ENCODE results near the gene IGFLR1.
A peak's percentile ranks its signal among the peaks of the same experiment; 100 is the strongest.

IGFLR1 gene

DNA sequence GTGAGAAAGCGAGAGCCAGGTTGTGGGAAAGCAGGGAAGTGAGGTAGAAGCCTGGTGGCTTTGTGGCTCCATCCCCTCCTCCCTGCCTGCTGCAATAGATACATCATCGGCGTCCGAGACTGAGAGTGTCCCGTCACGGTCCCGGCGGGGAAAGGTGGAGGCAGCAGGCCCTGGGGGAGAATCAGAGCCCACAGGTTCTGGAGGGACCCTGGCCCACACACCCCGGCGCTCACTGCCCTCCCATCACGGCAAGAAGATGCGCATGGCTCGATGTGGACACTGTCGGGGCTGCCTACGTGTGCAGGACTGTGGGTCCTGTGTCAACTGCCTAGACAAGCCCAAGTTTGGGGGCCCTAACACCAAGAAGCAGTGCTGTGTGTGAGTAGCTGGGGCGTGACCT is 19.4 kb downstream of the IGFLR1 start:
- DNase-seq = no peak

DNA sequence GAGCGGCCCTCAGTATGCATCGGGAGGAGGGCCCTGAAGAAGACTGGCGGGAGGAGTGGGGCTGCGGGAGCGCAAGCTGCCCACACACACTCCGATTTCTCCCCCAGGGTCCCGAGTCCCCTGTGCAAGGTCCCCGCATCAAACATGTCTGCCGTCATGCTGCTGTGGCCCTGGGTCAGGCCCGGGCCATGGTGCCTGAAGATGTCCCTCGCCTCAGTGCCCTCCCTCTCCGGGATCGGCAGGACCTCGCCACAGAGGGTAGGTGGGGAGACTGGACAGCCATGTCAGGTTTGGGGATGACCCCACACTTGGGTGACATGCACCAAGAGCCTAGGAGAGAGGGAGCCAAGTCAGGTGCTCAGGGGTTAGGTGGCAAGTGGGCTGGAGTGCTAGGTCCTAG is 19.8 kb downstream of the IGFLR1 start:
- DNase-seq = no peak

DNA sequence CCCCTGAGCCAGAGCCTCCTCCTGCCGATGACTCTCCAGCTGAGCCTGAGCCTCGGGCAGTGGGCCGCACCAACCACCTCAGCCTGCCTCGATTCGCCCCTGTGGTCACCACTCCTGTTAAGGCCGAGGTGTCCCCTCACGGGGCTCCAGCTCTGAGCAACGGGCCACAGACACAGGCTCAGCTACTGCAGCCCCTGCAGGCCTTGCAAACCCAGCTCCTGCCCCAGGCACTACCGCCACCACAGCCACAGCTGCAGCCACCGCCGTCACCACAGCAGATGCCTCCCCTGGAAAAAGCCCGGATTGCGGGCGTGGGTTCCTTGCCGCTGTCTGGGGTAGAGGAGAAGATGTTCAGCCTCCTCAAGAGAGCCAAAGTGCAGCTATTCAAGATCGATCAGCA is 20.9 kb downstream of the IGFLR1 start:
- DNase-seq = no peak

- no peak for DNase-seq
These were observed 21.6 kb downstream of the IGFLR1 start for GRCh38 chr19:35720648-35721047.

DNA sequence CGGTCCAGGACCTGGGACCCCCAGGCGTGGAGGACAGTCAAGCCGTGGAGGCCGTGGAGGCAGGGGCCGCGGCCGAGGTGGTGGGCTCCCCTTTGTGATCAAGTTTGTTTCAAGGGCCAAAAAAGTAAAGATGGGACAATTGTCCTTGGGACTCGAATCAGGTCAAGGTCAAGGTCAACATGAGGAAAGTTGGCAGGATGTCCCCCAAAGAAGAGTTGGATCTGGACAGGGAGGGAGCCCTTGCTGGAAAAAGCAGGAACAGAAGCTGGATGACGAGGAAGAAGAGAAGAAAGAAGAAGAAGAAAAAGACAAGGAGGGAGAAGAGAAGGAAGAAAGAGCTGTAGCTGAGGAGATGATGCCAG is 22.1 kb downstream of the IGFLR1 start:
- DNase-seq = no peak

GRCh38 chr19:35719402-35720162 is 22.7 kb downstream of the IGFLR1 start:
- no peak for DNase-seq

- DNase-seq = no peak
These were observed 23.8 kb downstream of the IGFLR1 start for GRCh38 chr19:35718345-35719041.

- no peak for DNase-seq
These were observed 24.4 kb downstream of the IGFLR1 start, which contains the start of gene KMT2B for GRCh38 chr19:35717665-35718344. Gene KMT2B, plus strand, starts transcription at chr19:35718003. Its CDS starts 16 bp downstream, at chr19:35718019.

DNA sequence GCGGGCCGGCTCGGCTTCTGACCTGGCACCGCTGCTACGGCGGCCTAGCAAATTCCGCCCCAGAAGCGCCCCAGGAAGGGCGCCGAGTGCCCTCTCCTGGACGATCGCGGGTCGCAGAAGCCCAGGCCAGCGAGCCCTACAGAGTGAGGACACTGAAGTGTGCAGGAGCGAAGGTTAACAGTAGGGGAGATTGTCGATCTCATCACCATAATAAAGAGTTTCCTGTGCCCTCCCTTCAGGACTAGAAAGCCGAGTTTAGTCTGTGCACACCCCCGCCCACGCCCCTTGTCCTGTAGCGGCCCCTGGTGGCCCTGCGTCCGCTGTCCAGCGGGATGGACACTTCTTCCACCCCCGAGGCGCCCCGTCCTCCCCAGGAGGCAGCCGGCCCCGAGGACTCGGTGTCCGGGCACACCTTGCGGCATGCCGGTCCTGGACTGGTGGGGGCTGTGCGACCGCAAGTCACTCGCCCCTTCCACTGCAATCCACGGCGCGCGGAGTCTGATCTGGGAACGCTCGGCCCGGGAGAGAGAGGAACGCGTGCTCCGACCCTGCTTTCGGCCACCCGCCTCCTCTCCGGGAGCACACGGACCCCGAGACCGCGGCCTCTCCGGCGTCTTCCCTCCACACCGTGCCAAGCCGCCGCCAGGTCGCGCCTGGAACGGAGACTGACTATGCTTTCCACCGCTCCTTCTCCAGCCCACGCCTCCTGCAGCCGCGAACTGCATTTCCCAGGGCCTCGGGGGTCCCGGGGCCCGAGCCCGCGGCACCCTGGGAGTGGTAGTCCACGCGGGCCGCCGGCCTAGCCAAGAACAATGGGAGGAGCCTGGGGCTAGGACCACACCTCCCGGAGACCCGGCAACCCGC is 25.2 kb downstream of the IGFLR1 start:
- peak; percentile 90 to 91 for DNase-seq

DNA sequence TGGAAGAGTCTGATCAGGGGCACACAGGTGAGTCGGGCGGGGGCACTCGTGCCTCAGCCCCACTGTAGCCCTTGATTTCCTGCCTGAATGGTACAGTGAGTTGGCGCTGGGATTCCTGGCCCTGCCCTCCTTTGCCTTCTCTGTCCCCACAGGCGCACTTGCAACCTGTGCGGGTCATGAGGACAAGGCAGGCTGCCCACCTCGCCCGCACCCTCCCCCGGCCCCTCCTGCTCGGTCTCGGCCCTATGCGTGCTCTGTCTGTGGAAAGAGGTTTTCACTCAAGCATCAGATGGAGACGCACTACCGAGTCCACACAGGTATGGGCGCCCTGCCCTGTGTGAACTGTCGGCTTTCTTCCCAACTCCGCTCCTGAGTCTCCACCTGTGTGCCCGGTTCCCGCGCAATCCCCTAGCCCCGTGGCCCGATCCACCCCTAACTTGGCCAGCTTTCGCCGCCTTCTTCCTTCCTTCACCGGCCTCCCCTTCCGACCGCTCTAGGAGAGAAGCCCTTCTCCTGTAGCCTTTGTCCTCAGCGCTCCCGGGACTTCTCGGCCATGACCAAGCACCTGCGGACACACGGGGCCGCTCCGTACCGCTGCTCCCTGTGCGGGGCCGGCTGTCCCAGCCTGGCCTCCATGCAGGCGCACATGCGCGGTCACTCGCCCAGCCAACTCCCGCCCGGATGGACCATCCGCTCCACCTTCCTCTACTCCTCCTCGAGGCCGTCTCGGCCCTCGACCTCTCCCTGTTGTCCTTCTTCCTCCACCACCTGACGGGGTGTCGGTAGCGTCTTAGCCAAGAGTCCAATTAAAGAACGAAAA is 26.1 kb downstream of the IGFLR1 start:
- no peak for DNase-seq

- DNase-seq = no peak
These were observed 26.9 kb downstream of the IGFLR1 start for GRCh38 chr19:35715355-35715809.

GRCh38 chr19:35714601-35715354 is 27.5 kb downstream of the IGFLR1 start:
- DNase-seq = no peak

DNA sequence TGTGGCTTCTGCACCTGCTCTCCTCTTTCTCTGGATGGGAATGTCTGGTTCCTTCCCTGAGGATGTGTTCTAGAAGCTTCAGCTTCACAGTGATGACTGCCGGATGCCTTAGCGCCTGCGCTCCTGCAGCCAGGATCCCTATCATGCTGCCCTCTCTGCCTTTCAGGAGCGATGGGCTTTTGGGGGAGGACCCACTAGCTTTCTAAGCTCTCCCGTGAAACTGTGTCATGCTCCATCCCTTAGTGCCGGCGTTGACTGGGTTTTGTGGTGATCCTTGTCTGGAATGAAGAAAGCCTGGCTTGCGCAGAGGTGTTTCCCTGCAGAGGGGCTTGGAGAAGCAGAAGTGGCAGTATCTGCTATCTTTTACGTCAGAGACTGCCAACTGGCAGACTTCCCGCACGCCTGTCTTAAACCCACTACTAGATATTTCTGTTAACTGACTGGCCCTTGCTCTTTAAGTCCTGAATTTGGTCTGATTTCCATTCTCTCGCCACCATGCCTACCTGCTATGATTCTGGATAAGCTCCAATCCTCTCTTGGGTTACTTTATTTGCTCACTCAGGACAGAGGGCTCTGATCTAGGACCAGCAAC is 28.3 kb downstream of the IGFLR1 start:
- DNase-seq = no peak

GRCh38 chr19:35713506-35713850 is 28.8 kb downstream of the IGFLR1 start:
- DNase-seq = no peak

DNA sequence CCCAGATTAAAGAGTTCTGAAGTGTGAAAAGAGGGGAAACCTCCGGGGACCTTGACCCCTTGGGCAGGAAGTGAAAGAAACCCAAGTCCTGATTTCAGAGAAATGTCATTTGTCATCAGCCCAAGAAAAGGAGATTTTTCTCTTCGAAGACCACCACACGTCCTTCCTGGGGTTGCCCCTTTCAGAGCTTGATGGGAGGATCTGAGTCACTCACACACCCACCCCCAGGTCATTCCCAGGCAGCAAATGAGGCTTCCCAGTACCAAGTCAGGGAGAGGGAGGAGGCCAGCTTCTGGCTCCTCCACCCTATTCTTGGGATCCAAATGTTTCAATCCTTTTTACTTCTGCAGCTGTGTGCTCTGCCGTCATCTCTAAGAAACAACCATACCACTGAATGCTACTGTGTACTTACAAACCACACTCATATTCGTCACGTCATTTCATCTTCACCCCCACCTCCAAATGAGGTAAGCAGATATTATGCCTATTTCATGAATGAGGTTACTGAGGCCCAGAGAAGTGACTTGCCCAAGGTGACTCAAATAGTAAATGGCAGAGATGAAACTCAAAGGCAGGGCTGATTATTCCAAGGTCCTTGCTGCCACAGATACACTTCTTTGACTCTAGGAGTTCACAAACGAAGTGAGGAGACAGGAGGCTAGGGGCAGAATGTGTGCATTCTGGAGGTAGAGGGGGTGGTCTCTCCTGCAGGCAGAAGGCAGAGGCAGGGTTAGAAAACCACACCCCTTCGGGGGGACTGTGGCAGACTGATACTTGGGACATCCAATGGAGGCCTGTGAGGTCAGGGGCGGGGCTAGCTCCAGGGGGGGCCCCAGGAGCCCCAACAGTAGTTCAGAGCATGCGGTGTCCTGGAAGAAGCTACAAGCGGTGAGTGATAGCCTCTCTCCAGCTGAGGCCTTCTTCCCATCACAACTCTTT is 29.4 kb downstream of the IGFLR1 start:
- DNase-seq = no peak

- no peak for DNase-seq
These were observed 31.2 kb downstream of the IGFLR1 start for GRCh38 chr19:35710784-35711723.

- DNase-seq = no peak
These were observed 33.9 kb downstream of the IGFLR1 start for GRCh38 chr19:35708391-35708790.

DNA sequence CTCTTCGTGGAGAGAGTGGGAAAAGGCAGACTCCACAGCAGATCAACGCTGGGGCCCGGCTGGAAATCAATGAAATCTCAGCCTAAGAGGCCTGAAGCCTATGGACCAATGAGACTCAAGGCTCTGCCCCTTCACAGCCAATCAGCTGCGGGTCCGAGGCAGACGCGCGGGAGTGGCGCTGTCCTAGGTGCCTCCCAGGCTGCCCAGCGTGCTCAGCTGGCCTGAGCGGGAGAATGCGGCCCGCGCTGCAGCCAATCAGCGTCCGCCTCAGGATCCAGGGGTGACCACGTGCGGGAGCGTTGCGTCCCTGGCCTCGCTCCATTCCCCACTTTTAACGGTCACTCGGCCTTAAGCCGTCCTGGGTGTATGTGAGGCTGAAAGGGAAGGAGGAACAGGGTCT is 38.0 kb downstream of the IGFLR1 start, which contains the start of gene ZBTB32:
Gene ZBTB32, plus strand, starts transcription at position 341 of the 400 bp plus-strand sequence. CDS start 10,069 bp downstream, outside the sequence.
- peak; percentile 16 to 26 for DNase-seq
